HG03097 (cell line): ENCODE results near the gene CYP24A1.

Experiments
- ATAC-seq: cut with Tn5 transposase; IDR thresholded peaks from one replicate; pipeline ENCODE4 v1.9.1; 2021; ENCODE audit not compliant: unreplicated experiment, low FRiP score

CYP24A1 gene

DNA sequence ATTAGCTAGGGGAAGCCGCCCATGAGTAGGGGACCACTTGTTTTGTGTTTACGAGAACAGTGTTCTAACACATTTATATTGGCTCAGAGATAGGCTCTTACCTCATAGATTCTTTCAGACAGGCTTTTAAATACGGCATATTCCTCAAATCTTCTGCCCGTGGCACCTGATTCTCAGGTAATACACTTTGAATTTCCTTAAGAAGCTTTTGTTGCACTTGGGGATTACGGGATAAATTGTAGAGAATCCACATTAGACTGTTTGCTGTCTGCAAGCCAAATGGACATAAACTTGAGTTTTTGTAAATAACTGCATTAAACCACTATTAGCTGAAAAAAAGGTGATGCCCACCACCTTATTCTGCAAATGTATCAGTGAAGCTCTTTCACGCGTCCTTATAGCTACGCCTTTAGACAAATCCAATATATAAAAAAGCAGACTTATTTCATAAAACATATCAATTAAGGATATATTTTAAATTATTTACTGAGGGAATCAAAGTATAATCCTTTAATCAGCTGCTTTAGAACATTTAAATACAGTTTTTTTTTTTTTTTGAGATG, 14.8 kb downstream of the CYP24A1 start:
- ATAC-seq = no peak

DNA sequence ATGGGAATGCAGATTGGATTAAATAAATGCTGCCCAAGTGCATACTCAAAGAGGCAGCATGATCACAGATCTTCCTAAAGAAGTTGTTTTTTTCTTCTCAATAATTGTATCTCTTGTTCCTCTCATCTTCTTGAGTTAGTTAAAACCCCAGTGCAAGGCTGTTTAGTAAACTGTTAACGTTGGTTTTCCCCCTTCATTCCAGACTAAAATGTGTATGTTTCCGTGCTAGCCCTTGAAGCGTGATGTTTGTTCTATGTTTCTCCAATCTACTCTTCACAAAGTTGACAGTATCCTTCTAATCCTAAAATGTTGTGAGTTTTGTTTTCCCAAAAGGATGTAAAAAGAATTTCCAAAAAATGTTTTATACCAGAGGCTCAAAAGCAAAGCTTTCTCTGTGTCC, 15.6 kb downstream of the CYP24A1 start:
- ATAC-seq = no peak

DNA sequence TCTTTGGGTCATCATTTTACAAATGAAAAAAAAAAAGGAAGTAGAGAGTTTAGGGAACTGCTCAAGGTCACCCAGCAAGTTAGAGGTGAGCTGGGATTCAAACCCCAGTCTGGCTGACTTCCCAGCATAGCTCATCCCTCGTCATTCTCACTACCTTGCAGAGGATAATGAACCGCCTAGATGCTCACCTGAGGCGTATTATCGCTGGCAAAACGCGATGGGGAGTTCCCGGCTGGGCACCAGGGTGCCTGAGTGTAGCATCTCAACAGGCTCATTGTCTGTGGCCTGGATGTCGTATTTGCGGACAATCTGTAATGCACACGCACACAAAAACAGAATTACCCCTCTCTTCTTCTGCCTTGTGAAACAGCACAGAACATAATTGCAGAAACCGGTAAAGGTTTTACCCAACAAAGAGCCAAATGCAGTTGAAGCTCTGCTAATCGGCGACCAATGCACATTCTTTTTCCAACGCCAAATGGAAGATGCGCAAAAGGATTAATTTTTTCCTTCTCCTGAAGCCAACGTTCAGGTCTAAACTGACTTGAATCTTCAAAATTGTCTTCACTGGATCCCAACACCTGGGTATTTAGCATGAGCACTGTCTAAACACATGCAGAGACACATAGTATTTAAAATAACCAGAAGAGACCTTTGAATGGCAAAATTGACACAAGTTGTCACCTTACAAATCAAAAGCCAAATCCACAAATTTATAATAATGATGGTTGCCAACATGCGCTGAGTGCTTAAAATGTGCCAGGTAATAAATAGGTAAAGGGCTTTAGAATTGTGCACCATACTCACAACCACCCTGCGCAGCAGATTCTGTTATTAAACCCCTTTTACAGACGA, 16.6 kb downstream of the CYP24A1 start:
- ATAC-seq = no peak

DNA sequence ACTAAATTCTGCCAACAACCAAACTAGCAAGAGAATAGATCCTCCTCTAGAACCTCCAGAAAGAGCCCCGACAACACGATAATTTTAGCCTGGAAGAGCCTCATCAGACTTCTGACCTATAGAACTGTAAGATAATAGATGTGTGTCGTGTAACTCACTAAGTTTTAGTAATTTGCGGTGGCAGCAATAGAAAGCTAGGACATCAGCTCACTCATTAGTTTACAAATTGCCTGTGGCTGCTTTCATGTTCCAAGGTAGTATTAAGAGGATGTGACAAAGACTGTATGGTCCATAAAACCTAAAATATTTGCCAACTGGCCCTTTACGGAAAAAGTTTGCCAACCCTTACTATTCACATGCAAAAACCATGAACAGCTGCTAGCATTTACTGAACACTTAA, 17.3 kb downstream of the CYP24A1 start:
- no peak for ATAC-seq

DNA sequence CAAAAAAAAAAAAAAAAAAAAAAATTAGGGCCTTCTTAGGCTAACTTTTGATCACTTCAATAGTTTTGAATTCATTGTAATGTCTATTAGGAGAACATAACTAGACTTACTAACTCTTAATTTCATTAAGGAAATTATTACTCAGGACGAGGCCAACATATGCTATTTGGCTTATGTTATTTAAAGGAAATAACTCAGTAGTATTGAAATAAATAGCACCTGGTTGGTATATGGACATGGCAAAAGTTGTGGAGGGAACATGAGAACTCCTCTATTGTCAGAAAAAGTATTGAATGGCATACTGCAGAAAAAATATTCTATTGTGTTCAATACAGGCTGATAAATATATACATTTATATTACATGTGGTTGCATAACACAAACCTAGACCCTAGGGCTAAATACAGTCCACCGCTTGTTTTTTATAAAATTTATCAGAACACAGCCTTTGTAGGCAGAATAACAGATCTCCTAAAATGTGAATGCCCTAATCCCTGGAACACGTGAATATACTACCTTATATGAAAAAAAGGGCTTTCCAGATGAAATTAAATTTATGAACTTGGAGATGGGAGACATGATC, 18.0 kb downstream of the CYP24A1 start:
- ATAC-seq = no peak

DNA sequence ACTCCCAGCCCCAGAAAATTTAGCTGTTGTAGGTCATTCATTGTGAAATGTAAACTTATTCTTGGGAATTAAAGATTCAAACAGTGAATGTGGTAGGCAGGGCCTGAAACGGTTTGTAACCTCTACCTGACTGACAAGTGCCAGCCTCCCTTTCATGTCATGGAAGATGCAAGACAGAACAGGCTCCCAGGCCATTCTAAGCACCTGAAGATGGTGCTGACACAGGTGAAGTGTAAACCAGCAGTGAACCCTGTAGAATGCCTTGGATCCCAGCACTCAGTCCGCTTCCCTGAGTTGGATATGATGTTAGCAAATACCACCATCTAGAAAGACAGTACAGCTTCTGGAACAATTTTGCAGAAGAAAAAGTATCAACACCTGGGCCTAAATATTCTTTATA, 19.3 kb downstream of the CYP24A1 start:
- ATAC-seq = no peak

DNA sequence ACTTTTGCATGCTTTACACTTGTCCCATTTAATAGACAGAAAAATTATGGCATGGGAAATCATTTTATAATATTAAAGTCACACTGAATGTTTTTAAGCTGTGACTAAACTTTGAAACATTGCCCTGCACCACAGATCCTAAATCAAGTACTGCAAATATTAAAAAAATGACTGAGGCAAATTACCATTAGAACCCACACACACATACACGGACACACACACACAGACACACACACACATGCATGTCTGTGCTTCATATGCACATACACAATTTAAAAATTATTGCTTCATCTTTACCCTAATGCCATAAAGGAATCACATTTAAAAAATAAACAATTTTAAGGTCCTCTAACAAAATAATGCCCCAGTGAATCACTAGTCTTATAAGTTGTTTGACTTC, 19.9 kb downstream of the CYP24A1 start:
- ATAC-seq = no peak

DNA sequence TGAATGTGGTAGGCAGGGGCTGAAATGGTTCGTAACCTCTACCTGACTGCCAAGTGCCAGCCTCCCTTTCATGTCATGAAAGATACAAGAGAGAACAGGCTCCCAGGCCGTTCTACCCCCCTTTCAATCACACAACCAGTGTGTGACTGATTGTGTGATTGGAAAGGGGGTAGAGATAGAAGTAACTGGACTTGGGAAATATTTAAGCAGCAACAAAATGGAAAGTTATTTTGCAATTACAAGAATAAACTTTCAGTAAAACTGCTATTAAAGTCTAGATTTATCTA, 20.8 kb downstream of the CYP24A1 start:
- ATAC-seq = no peak

DNA sequence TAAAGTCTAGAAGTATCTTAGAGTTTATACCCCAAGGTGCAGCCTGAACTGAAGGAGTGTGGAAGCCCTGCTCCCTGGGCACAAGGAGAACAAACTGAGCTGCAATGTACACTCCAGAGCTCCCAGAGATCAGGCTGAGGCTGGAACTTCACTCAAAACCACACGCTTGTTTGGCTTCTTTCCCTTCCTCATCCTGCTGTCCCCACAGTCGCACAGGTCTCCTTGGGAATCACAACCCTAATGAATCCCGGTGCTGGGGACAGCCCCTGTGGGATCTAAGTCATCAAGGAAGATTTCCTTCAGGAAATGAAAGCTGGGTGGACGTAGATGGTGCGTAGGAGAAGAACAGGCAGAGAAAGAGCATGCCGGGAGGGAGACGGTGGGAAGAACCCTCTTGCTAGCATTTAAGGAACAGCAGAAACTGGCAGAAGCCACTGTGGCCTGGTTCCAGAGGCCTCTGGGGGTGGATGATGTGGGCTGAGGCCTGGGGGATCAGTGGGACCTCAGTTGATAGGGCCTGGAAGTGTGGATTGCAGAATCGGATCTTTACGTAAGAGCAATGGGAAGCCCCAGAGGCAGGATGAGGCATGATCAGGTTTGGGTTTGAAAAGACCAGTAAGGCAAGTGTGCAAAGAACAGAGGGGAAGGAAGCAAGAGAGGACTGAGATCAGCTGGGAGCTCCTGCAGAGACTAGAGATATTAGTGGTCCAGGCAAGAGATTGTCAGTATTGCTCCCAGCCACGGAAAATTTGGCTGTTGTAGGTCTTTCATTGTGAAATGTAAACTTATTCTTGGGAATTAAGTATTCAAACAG, 21.4 kb downstream of the CYP24A1 start:
- no peak for ATAC-seq

DNA sequence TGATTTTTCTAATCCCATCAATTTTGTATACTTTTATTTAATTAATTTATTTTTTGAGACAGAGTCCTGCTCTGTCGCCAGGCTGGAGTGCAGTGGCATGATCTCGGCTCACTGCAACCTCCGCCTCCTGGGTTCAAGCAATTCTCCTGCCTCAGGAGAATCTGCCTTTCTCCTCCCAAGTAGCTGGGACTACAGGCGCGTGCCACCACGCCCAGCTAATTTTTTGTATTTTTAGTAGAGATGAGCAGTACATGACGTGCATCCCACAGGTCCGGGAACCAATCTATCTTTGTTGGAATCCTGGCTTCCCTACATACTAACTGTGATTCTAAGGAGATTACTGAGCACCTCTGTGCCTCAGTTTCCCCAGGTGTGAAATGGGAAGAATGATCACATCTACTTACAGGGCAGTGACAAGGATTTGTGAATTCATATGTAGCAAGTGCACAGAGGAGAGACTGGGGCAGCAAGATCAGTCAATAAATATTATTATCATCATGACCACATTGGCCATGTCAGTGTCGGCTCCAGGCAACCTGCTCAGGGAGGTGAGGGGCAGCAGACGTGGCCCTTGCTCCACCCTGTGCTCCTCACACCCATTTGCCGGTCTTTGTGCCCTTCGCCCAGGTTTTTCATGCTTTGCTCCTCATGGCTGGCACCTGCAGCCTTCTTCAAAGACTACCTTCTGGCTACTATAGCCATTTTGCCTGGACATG, 22.1 kb downstream of the CYP24A1 start:
- no peak for ATAC-seq

DNA sequence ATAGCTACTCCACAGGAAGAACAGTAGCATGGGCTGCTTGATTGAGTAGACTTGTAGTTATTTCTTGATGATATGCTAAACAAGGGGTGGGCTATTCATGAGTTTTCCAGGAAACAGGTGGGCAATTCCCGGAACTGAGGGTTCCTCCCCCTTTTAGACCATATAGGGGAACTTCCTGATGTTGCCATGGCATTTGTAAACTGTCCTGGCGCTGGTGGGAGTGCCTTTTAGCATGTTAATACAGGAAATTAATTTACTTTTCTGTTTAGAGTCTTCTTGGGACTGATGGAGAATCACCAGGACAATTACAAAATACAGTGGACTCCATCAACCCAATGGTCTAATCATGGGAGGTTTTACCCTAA, 22.7 kb downstream of the CYP24A1 start:
- no peak for ATAC-seq

DNA sequence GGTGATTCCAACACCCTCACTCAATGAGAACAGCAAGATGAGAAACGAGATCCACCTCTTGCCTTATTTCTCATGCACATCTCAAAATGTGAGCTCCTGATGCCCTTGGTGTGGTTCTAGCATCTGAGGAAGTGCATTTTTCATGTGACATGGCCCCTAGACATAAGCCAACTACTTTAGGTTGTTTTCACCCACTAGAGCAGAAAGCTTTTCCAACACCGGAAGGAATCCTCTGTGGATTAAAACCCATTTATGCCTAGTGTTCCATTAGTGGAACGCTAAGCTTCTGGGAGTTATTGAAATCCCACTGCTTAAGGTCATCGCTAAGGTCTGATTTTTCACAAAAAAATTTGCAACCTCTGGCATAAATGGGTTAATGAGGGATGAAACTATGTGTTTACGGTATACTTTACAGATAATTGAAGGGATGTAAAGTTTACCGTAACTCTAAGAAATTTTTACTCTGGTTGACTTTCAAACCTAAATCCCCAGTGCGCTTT, 24.0 kb downstream of the CYP24A1 start:
- ATAC-seq = no peak

DNA sequence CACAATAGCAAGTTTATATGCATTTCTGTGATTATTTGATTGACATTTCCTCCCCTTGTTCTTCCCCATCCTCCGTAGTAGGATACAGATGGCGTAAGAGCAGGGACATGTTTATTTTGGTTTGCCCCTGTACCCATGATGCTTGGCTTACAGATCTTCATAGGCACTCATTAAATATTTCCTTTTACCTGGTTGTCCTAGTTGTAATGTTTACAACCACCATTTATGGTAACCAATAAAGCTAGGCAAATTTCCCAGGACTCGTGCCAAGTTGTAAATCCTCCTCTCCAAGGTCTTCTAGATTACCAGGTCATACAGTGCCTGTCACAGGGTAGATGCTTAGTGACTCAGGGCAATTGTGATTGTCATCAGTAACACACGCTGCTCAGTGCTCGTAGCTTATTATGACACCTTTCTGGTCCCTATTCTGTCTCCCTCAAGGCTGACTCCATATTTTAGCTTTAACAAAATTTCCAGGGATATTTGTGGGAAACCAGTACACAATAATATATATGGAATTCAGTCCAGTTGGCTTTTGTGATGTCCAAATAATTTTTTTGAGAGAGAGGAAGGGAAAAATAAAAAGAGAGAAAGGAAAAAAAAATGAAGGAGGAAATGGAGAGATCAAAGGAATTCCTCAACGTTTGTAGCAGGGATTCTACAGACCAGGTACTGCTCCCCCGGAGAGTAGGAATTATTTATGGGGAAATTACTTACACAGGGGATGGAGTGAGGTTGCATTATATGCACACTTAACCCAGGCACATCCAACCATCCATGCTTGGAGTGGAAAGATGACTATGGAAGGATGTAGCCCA, 24.6 kb downstream of the CYP24A1 start:
- no peak for ATAC-seq

DNA sequence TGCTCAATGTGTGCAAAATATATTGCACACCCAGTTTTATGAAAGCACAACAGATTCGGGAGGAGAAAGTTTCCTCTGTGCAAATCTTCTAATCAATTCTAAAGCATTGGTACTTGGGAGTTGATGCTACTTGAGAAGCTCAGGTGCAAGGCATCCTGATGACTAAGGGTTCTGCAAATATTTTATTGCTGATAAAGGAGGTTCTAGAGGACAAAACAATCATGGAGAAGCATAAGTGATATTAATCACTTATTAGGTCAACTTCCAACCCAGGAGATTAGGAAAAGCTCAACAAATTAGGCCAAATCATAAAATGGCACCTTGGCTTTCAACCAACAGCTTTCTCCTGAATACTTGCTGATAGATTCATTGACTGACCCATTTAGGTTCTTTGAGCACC, 27.1 kb downstream of the CYP24A1 start:
- ATAC-seq = no peak

DNA sequence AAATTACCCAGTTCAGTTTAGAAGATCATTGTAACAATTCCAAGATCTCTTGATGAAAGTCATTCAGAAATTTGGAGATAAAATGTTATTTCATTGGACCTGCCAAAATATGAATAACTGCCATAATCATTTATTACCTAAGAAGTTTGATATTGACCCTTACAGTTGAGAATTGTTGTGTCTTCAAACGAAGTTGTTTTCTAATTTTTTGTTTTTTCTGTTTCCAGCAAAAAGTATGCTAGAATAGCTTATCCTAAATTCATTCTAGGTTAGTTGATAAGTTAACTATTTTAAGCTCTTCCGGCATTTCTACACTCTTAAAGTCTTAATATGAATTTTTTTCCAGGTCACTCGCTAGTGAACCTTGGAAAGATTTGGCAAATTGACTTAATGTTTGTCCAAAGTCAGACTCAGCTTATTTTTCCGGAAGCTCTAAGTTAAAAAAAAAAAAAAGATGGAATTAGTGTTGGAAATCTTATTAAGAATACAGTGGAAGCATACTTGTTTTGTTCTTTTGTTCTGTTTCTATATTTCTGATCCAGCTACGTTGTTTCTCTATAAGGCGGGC, 28.9 kb downstream of the CYP24A1 start:
- ATAC-seq = no peak

DNA sequence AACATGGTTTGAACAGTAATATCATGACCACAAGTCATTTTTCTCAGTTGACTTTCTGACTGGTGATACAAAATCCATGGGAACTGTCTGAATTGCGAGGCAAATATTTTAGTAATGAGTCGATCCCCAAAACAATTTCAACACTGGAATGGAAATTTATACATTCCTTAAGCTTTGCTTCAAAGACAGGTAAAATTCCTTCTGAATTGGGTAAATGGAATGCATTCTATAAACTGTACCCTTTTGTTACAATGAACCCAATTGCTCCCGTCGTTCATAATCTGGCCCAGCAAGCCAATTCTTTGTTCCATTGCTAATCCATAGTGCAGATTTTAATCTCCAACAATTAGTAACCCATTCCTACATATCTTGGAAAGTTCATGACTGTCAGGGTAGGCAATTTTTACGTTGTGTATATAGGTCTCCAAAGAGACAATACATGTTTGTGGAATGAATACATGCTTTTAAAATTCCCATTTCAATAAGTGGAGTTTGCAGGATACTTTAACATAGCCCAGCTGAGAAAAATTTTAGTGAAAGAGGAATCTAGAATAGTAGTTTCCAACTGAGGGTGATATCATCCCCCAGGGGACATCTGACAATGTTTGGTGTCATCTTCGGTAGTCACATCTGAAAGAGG, 32.7 kb downstream of the CYP24A1 start:
- ATAC-seq = no peak

DNA sequence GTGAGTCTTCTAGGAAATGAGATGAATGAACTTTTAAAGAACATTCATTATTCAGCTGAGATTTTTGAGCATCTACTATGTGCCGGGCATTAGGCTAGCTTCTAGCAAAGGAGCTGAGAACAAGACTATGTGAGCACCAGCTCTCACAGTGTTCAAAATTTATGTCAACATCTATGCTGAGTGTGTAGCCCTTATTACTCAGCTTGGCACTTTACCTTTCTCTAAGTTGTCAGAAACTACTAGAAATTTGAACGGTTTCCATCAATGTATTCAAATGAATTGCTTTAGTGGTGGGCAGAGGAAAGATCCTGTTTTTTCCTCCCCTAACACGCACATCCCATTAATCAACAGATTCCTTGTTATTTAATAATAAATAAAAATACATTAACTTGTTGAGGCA, 33.3 kb downstream of the CYP24A1 start:
- ATAC-seq = no peak

DNA sequence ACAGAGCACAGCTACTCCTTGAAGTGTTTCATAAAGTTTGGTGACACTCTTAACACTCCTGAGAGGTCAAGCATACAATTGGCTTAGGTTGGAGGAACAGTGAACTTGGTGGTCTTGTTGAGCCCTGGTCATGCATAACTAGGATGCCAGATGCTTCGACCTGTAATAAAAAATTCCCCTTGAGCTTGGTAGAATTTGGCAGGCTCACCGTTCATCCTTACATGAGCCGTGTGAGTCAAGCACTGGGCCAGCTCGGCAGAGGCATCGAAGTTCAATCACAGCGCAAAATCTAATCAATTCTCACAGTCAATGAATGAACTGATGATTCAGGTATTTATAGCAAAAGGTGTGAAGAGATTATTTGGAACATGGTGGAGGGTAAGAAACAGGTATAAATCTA, 33.7 kb downstream of the CYP24A1 start:
- ATAC-seq = no peak

DNA sequence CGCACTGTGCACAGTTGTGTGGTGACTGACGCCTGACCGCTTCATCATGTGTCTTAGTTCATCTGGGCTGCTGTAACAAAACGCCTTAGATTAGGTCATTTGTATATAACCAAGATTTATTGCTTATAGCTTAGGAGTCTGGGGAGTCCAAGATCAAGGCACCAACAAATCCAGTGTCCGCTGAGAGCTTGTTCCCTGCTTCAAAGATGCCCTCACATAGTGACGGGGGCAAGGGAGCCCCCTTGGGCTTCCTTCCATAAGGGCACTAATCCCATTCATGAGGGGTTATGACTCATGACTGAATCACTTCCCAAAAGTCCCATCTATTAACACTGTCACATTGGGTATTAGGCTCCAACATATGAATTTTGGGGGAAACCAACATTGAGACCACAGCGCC, 34.6 kb downstream of the CYP24A1 start:
- no peak for ATAC-seq
